ENCODE results near the gene CORO1A.

Gene CORO1A

GRCh38 chr16:30183233-30184095 is at the start of gene CORO1A:
CORO1A (plus strand) TSS chr16:30183602; CDS start chr16:30185210, 1,608 bp downstream.
- TF ChIP-seq CTCF (IDR thresholded peaks at IDR 0.05; ENCODE audit: borderline replicate concordance, control extremely low read depth, extremely low read depth, insufficient read depth, missing control alignments), result no peak
- peak; percentile 88 for DNase-seq (ENCODE audit: low spot score)
- in situ Hi-C loops (cut with MboI; ENCODE audit: low sequenced_read_pairs, unreplicated experiment), result loop anchor here (25.0 kb wide), 1 partner anchor 229 kb away; the partner anchor contains the start of gene ZNF771

DNA sequence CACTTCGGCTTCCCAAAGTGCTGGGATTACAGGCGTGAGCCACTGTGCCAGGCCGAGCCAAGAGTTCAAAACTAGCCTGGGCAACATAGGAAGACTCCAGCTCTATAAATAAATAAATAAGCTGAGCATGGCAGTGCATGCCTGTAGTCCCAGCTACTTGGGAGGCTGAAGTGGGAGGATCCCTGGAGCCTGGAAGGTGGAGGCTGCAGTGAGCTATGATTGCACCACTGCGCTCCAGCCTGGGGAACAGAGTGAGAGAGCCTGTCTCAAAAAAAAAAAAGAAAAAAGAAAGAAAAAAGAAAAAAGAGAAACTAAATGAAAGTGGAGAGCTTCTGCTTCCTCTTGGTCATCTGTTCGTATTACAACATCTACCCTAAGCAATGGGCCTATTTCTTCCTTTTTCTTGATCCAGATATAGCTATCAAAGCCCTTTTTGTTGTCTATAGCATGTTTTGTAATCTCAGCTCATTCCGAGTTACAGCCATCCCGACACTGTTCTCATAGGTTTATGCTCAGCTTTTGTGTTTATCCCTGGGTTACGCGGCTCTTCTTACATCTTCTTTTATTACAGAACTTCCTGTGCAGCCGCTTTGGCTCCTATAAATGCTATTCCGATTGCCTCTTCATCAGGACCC is 46.3 kb upstream of the CORO1A start:
- no peak for DNase-seq (ENCODE audit: low spot score)
- no peak for TF ChIP-seq CTCF (IDR thresholded peaks at IDR 0.05; ENCODE audit: borderline replicate concordance, control extremely low read depth, extremely low read depth, insufficient read depth, missing control alignments)
- in situ Hi-C loops (cut with MboI; ENCODE audit: low sequenced_read_pairs, unreplicated experiment), result no loop called here

- no peak for TF ChIP-seq CTCF (IDR thresholded peaks at IDR 0.05; ENCODE audit: borderline replicate concordance, control extremely low read depth, extremely low read depth, insufficient read depth, missing control alignments)
- no peak for DNase-seq (ENCODE audit: low spot score)
- in situ Hi-C loops (cut with MboI; ENCODE audit: low sequenced_read_pairs, unreplicated experiment), result no loop called here
Measured at GRCh38 chr16:30137897-30138296, 45.5 kb upstream of the CORO1A start.

- DNase-seq (ENCODE audit: low spot score), result no peak
- in situ Hi-C loops (cut with MboI; ENCODE audit: low sequenced_read_pairs, unreplicated experiment), result no loop called here
- no peak for TF ChIP-seq CTCF (IDR thresholded peaks at IDR 0.05; ENCODE audit: borderline replicate concordance, control extremely low read depth, extremely low read depth, insufficient read depth, missing control alignments)
Measured at GRCh38 chr16:30139583-30140481, 43.6 kb upstream of the CORO1A start.

- in situ Hi-C loops (cut with MboI; ENCODE audit: low sequenced_read_pairs, unreplicated experiment), result no loop called here
- DNase-seq (ENCODE audit: low spot score), result no peak
- no peak for TF ChIP-seq CTCF (IDR thresholded peaks at IDR 0.05; ENCODE audit: borderline replicate concordance, control extremely low read depth, extremely low read depth, insufficient read depth, missing control alignments)
Measured at GRCh38 chr16:30141750-30142149, 41.7 kb upstream of the CORO1A start.

All from GM13976 (cell line).